ENCODE data around the gene NEAT1. TPM values are rescaled to one million over a fixed set of nuclear protein-coding genes. Genes with fewer than 3 reads are reported as not detected.

NEAT1 gene
- total RNA-seq, 1 experiment from 2014 or later, result 12.9 TPM

- DNase-seq (ENCODE audit: low read depth), result peak; percentile 65
Observed at GRCh38 chr11:65479184-65480145, 56.9 kb downstream of the NEAT1 start.

- peak; percentile 24 for DNase-seq (ENCODE audit: low read depth)
Observed at GRCh38 chr11:65482306-65482850, 59.8 kb downstream of the NEAT1 start.

GRCh38 chr11:65485920-65486219, 63.3 kb downstream of the NEAT1 start:
- no peak for DNase-seq (ENCODE audit: low read depth)

GRCh38 chr11:65486570-65487466, 64.2 kb downstream of the NEAT1 start:
- no peak for DNase-seq (ENCODE audit: low read depth)

GRCh38 chr11:65487467-65488272, 65.1 kb downstream of the NEAT1 start:
- DNase-seq (ENCODE audit: low read depth), result peak; percentile 100

- DNase-seq (ENCODE audit: low read depth), result peak; percentile 40
Observed at GRCh38 chr11:65488273-65489034, 65.9 kb downstream of the NEAT1 start.

GRCh38 chr11:65489035-65489705, 66.6 kb downstream of the NEAT1 start:
- DNase-seq (ENCODE audit: low read depth), result peak; percentile 35

- no peak for DNase-seq (ENCODE audit: low read depth)
Observed at GRCh38 chr11:65489706-65490320, 67.2 kb downstream of the NEAT1 start.

- DNase-seq (ENCODE audit: low read depth), result peak; percentile 32
Observed at GRCh38 chr11:65491163-65491465, 68.5 kb downstream of the NEAT1 start.

GRCh38 chr11:65491614-65492386, 69.2 kb downstream of the NEAT1 start:
- peak; percentile 95 for DNase-seq (ENCODE audit: low read depth)

GRCh38 chr11:65492387-65492636, 69.7 kb downstream of the NEAT1 start:
- no peak for DNase-seq (ENCODE audit: low read depth)

- DNase-seq (ENCODE audit: low read depth), result peak; percentile 88
Observed at GRCh38 chr11:65492637-65493366, 70.2 kb downstream of the NEAT1 start.

GRCh38 chr11:65493367-65494176, 71.0 kb downstream of the NEAT1 start:
- peak; percentile 97 for DNase-seq (ENCODE audit: low read depth)
